HepG2 (cell line): ENCODE measurements around the gene POGLUT3. TPM values are rescaled to one million over a fixed set of nuclear protein-coding genes. Genes with fewer than 3 reads are reported as not detected.

Source experiments
- BRCA1 ChIP-seq: sonication (generic); formaldehyde crosslinking; IDR thresholded peaks from 2 replicates; pipeline ENCODE4 v1.4.0; 2020; ENCODE audit warnings: missing genetic modification reagents
- BRD4 ChIP-seq: sonication (generic); formaldehyde crosslinking; IDR thresholded peaks from 2 replicates; pipeline ENCODE4 v1.4.0; 2020; ENCODE audit warnings: missing genetic modification reagents
- CREB3 ChIP-seq: sonication (generic); formaldehyde crosslinking; IDR thresholded peaks from 2 replicates; pipeline ENCODE4 v1.5.0; 2020; ENCODE audit warnings: missing genetic modification reagents
- CREBL2 ChIP-seq: sonication (generic); formaldehyde crosslinking; IDR thresholded peaks from 2 replicates; pipeline ENCODE4 v1.8.1; 2023; ENCODE audit warnings: missing genetic modification reagents, mild to moderate bottlenecking, borderline replicate concordance
- ETV5 ChIP-seq: IDR thresholded peaks from 2 replicates; pipeline ENCODE4 v1.6.1; 2018; ENCODE audit warnings: missing biosample characterization, missing genetic modification reagents, inconsistent platforms, borderline replicate concordance
- GTF2F1 ChIP-seq: fragments of 150-350 bp; IDR thresholded peaks from 2 replicates; pipeline ENCODE4 v1.6.1; 2014; ENCODE audit warnings: low read length
- JUN ChIP-seq: sonication (generic); formaldehyde crosslinking; IDR thresholded peaks from 2 replicates; pipeline ENCODE4 v1.4.0; 2020; ENCODE audit warnings: mild to moderate bottlenecking, missing genetic modification reagents
- KAT8 ChIP-seq: IDR thresholded peaks from 2 replicates; pipeline ENCODE4 v1.6.1; 2016; ENCODE audit warnings: missing genetic modification reagents, missing compliant biosample characterization
- KLF12 ChIP-seq: sonication (generic); formaldehyde crosslinking; IDR thresholded peaks from 2 replicates; pipeline ENCODE4 v1.4.0; 2020; ENCODE audit warnings: missing genetic modification reagents, borderline replicate concordance
- PLSCR1 ChIP-seq: sonication (generic); formaldehyde crosslinking; IDR thresholded peaks from 2 replicates; pipeline ENCODE4 v1.5.0; 2020; ENCODE audit warnings: missing genetic modification reagents, mild to moderate bottlenecking, borderline replicate concordance
- POLR2G ChIP-seq: fragments of 200-400 bp; formaldehyde crosslinking; IDR thresholded peaks from 2 replicates; pipeline ENCODE4 v1.6.1; 2018; ENCODE audit warnings: mild to moderate bottlenecking, low read depth, low read length, moderate library complexity
- RAD21 ChIP-seq: fragments of 450-650 bp; formaldehyde crosslinking; IDR thresholded peaks from 2 replicates; pipeline ENCODE4 v1.5.0; 2020; ENCODE audit warnings: mild to moderate bottlenecking
- SNAI1 ChIP-seq: sonication (generic); formaldehyde crosslinking; IDR thresholded peaks from 2 replicates; pipeline ENCODE4 v1.5.0; 2020; ENCODE audit warnings: mild to moderate bottlenecking, missing genetic modification reagents, borderline replicate concordance
- ZBTB38 ChIP-seq: sonication (generic); formaldehyde crosslinking; IDR thresholded peaks from 2 replicates; pipeline ENCODE4 v1.5.1; 2020; ENCODE audit warnings: mild to moderate bottlenecking, missing genetic modification reagents
- ZC3H13 ChIP-seq: sonication (generic); formaldehyde crosslinking; IDR thresholded peaks from 2 replicates; pipeline ENCODE4 v1.8.1; 2023; ENCODE audit warnings: mild to moderate bottlenecking, missing genetic modification reagents, moderate library complexity
- ZFX ChIP-seq: sonication (generic); formaldehyde crosslinking; IDR thresholded peaks from 2 replicates; pipeline ENCODE4 v1.4.0; 2020; ENCODE audit warnings: mild to moderate bottlenecking, low read depth, missing genetic modification reagents, moderate library complexity
- ZMYM4 ChIP-seq: sonication (generic); formaldehyde crosslinking; IDR thresholded peaks from 2 replicates; pipeline ENCODE4 v1.8.1; 2023; ENCODE audit warnings: mild to moderate bottlenecking, missing genetic modification reagents
- ZNF224 ChIP-seq: sonication (generic); formaldehyde crosslinking; IDR thresholded peaks from 2 replicates; pipeline ENCODE4 v1.5.0; 2020; ENCODE audit warnings: mild to moderate bottlenecking, missing genetic modification reagents
- ZNF460 ChIP-seq: sonication (generic); formaldehyde crosslinking; IDR thresholded peaks from 2 replicates; pipeline ENCODE4 v1.5.1; 2020; ENCODE audit warnings: missing genetic modification reagents, mild to moderate bottlenecking, borderline replicate concordance
- ZNF670 ChIP-seq: sonication (generic); formaldehyde crosslinking; IDR thresholded peaks from 2 replicates; pipeline ENCODE4 v1.8.0; 2022; ENCODE audit warnings: mild to moderate bottlenecking, missing genetic modification reagents, borderline replicate concordance
- ZNF709 ChIP-seq: sonication (generic); formaldehyde crosslinking; IDR thresholded peaks from 2 replicates; pipeline ENCODE4 v1.5.0; 2020; ENCODE audit warnings: mild to moderate bottlenecking, missing genetic modification reagents
- ZNF850 ChIP-seq: sonication (generic); formaldehyde crosslinking; conservative IDR thresholded peaks from 2 replicates; pipeline ENCODE4 v1.9.0; 2021; ENCODE audit warnings: mild to moderate bottlenecking, missing genetic modification reagents
- polyA plus RNA-seq, 8 experiments: library from polyadenylated mRNA; depleted of rRNA in 3 of 8; stranded (reverse) in 7 of 8; unstranded in 1 of 8; fragments of >200 nt; fragmentation: Illumina TruSeq in 4 of 8; extraction: Trizol in 4 of 8; gene quantifications; 2 replicates each; pipeline versions ENCODE4 v1.2.1 to v1.2.3, GENCODE V29; 2011 to 2016; ENCODE audit warnings: low read depth in 4 of 8, missing spikeins in 1 of 8, mixed read lengths in 1 of 8; ENCODE audit not compliant: insufficient read depth in 1 of 8
- total RNA-seq, 5 experiments: library from RNA; depleted of rRNA; stranded (reverse); fragments of >200 nt; fragmentation: Illumina TruSeq; extraction: Trizol; gene quantifications; 2 replicates each; pipeline ENCODE4 v1.2.3, GENCODE V29; 2016; ENCODE audit warnings: low read depth in 1 of 5
- TF ChIP-seq, protein P1 (sequence below): sonication (generic); formaldehyde crosslinking; IDR thresholded peaks from 2 replicates; pipeline ENCODE4 v1.8.1; 2022; ENCODE audit warnings: mild to moderate bottlenecking, missing genetic modification reagents

The POGLUT3 gene
- total and polyA plus RNA-seq, 2 of the 13 experiments (the other 11 are each of a cell fraction or from before 2014, with no cell fraction given): 14.3 to 22.0 TPM

DNA sequence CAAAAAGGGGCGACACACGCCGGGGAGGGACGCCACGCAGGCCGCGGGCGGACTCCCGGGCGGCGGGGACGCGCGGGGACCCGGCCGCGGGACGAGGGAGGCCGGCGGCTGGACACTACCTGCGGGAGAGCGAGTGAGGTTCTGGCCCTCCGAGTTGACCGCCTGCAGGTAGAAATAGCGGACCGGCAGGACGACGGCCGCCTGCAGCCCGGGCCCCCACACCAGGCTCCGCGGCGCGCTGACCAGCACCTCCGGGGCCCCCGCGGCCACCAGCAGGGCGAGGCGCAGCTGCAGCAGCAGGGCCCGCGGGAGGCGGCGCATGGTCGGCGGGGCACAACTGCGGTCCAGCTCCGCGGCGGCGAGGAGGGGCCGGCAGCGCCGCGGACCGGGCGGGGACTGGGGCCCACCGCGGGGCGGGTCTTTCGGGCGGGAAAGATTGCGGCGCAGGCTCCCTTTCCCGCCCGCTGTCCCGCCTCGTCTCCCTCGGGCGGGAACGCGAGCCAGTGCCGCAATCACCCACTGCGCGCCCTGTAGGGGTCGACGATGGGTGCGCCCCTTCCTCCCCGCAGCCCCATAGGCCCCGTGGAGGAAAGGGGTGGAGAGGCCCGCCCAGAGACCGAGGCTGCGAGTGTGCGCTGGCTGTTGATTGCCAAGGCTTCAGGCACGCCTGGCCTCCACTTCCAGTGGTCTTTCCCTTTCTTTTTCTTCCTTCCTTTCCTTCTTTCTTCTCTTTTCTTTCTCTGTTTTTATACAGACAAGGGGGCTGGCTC, at the start of gene POGLUT3 (continued):
- peak; percentile 63 for TF ChIP-seq ZFX
- peak; percentile 35; the same call in 1 of the 2 replicates for TF ChIP-seq BRD4
- TF ChIP-seq ZNF224: no peak
- no peak for TF ChIP-seq BRCA1 (CRISPR knock-in tag)
- TF ChIP-seq ZMYM4 (CRISPR knock-in tag): peak; percentile 65
- TF ChIP-seq RAD21 (CRISPR knock-in tag): no peak; the same call in 1 of the 2 replicates
- TF ChIP-seq ZNF850 (CRISPR knock-in tag): no peak
- TF ChIP-seq KAT8 (CRISPR knock-in tag): 0 out of 2 replicates have a peak, but pooled peaks have one; percentile 30
- TF ChIP-seq ZNF670 (CRISPR knock-in tag): no peak; the same call in 1 of the 2 replicates
- TF ChIP-seq JUN (CRISPR knock-in tag): no peak
- TF ChIP-seq CREB3 (CRISPR knock-in tag): no peak; the same call in 1 of the 2 replicates
- TF ChIP-seq, protein P1, sequence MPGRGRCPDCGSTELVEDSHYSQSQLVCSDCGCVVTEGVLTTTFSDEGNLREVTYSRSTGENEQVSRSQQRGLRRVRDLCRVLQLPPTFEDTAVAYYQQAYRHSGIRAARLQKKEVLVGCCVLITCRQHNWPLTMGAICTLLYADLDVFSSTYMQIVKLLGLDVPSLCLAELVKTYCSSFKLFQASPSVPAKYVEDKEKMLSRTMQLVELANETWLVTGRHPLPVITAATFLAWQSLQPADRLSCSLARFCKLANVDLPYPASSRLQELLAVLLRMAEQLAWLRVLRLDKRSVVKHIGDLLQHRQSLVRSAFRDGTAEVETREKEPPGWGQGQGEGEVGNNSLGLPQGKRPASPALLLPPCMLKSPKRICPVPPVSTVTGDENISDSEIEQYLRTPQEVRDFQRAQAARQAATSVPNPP (CRISPR knock-in tag): peak; percentile 53
- TF ChIP-seq ZNF460 (CRISPR knock-in tag): no peak
- peak; percentile 34; the same call in 1 of the 2 replicates for TF ChIP-seq ETV5 (CRISPR knock-in tag)
- TF ChIP-seq ZBTB38 (CRISPR knock-in tag): no peak
- TF ChIP-seq SNAI1 (CRISPR knock-in tag): no peak
- TF ChIP-seq PLSCR1 (CRISPR knock-in tag): no peak
- no peak; the same call in 1 of the 2 replicates for TF ChIP-seq ZC3H13 (CRISPR knock-in tag)
- peak; percentile 23; the same call in 1 of the 2 replicates for TF ChIP-seq POLR2G
- no peak; the same call in 1 of the 2 replicates for TF ChIP-seq ZNF709 (CRISPR knock-in tag)
- no peak for TF ChIP-seq CREBL2
- no peak for TF ChIP-seq GTF2F1
- TF ChIP-seq KLF12 (CRISPR knock-in tag): no peak
